ENCODE data around the gene PPIE.
"Not testable (repeated sequence)": the region's sequence is repeated elsewhere in the genome, so short reads cannot be mapped to it uniquely, and the experiment has no call there.

Gene PPIE

DNA sequence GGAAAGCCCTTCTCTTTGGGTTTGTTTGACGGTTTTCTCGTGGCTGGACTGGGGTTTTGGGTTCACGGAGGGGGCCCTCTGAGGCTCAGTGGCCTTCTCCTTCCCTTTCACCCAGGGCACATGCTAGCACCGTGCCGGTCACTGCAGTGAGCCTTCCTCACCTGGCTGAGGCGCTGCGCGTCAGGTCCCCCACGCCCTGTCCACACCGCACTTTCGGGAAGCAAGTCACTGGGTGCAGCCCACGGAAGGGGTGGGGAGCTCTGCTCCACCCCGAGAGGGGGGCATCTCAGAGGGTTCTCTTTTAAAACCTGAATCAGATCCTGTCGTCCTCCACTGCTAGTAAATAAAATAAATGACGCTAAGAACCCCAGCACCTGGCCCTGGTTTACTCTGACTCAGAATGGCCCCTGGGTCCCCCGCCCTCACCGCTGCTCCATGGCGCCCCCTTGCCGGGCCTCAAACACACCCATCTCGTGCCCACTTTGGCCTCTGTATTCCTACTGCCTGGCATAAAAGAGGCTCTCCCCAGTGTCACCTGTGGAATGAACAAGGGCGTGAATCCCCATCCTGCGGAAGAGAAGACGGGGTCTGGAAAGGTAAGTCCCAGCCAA, 34.8 kb downstream of the PPIE start:
- H3K27ac ChIP-seq (ENCODE audit: low read length); H3K4me3 ChIP-seq (ENCODE audit: low read depth in 1 of 2, low read length in 2 of 2); H3K9me3 ChIP-seq (ENCODE audit: control insufficient read depth in 1 of 2, low read length in 2 of 2); H3K4me1 ChIP-seq (ENCODE audit: control insufficient read depth in 1 of 2, insufficient read depth in 2 of 2, low read length in 2 of 2); H3K27me3 ChIP-seq (ENCODE audit: low read depth, low read length); H3K36me3 ChIP-seq (ENCODE audit: control insufficient read depth in 1 of 2, insufficient read depth in 2 of 2, low read length in 2 of 2): not testable (repeated sequence)

GRCh38 chr1:39775141-39775540, 36.5 kb downstream of the PPIE start:
- not testable (repeated sequence) for H3K27me3 ChIP-seq (ENCODE audit: low read depth, low read length); H3K4me3 ChIP-seq (ENCODE audit: low read depth in 1 of 2, low read length in 2 of 2); H3K9me3 ChIP-seq (ENCODE audit: control insufficient read depth in 1 of 2, low read length in 2 of 2); H3K27ac ChIP-seq (ENCODE audit: low read length); H3K36me3 ChIP-seq (ENCODE audit: control insufficient read depth in 1 of 2, insufficient read depth in 2 of 2, low read length in 2 of 2); H3K4me1 ChIP-seq (ENCODE audit: control insufficient read depth in 1 of 2, insufficient read depth in 2 of 2, low read length in 2 of 2)

GRCh38 chr1:39775676-39776399, 37.2 kb downstream of the PPIE start:
- not testable (repeated sequence) for H3K27ac ChIP-seq (ENCODE audit: low read length); H3K4me3 ChIP-seq (ENCODE audit: low read depth in 1 of 2, low read length in 2 of 2); H3K36me3 ChIP-seq (ENCODE audit: control insufficient read depth in 1 of 2, insufficient read depth in 2 of 2, low read length in 2 of 2); H3K4me1 ChIP-seq (ENCODE audit: control insufficient read depth in 1 of 2, insufficient read depth in 2 of 2, low read length in 2 of 2); H3K27me3 ChIP-seq (ENCODE audit: low read depth, low read length); H3K9me3 ChIP-seq (ENCODE audit: control insufficient read depth in 1 of 2, low read length in 2 of 2)

DNA sequence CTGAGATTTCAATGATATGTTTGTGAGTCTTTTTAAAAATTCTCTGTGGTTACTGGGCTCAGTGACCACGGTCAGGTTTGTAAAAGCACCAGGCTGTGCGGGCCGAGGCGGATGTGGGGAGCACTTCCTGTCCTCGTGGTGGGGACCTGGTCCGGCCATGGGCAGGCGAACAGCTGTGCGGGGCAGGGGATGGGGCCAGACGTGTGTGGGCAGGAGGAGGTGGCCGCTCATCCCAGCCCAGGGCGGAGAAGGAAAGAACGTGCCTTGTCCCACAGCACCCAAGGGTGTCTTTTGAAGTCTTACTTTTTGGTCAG, 37.7 kb downstream of the PPIE start:
- no peak overlapping the region for H3K4me3 ChIP-seq (ENCODE audit: low read depth in 1 of 2, low read length in 2 of 2)
- no peak overlapping the region for H3K27ac ChIP-seq (ENCODE audit: low read length)
- no peaks in the 10 kb centered on the region for H3K4me1 ChIP-seq (ENCODE audit: control insufficient read depth in 1 of 2, insufficient read depth in 2 of 2, low read length in 2 of 2)
- no peaks in the 10 kb centered on the region for H3K27me3 ChIP-seq (ENCODE audit: low read depth, low read length)
- H3K9me3 ChIP-seq (ENCODE audit: control insufficient read depth in 1 of 2, low read length in 2 of 2): no peaks in the 10 kb centered on the region
- H3K36me3 ChIP-seq (ENCODE audit: control insufficient read depth in 1 of 2, insufficient read depth in 2 of 2, low read length in 2 of 2): no peaks in the 10 kb centered on the region

GRCh38 chr1:39776886-39777285, 38.2 kb downstream of the PPIE start:
- H3K27me3 ChIP-seq (ENCODE audit: low read depth, low read length): no peaks in the 10 kb centered on the region
- H3K4me1 ChIP-seq (ENCODE audit: control insufficient read depth in 1 of 2, insufficient read depth in 2 of 2, low read length in 2 of 2): no peaks in the 10 kb centered on the region
- no peak overlapping the region for H3K4me3 ChIP-seq (ENCODE audit: low read depth in 1 of 2, low read length in 2 of 2)
- H3K27ac ChIP-seq (ENCODE audit: low read length): no peak overlapping the region
- no peaks in the 10 kb centered on the region for H3K9me3 ChIP-seq (ENCODE audit: control insufficient read depth in 1 of 2, low read length in 2 of 2)
- no peaks in the 10 kb centered on the region for H3K36me3 ChIP-seq (ENCODE audit: control insufficient read depth in 1 of 2, insufficient read depth in 2 of 2, low read length in 2 of 2)

GRCh38 chr1:39777306-39777705, 38.6 kb downstream of the PPIE start:
- H3K9me3 ChIP-seq (ENCODE audit: control insufficient read depth in 1 of 2, low read length in 2 of 2): no peaks in the 10 kb centered on the region
- no peaks in the 10 kb centered on the region for H3K27me3 ChIP-seq (ENCODE audit: low read depth, low read length)
- no peak overlapping the region for H3K4me3 ChIP-seq (ENCODE audit: low read depth in 1 of 2, low read length in 2 of 2)
- no peak overlapping the region for H3K27ac ChIP-seq (ENCODE audit: low read length)
- H3K4me1 ChIP-seq (ENCODE audit: control insufficient read depth in 1 of 2, insufficient read depth in 2 of 2, low read length in 2 of 2): no peaks in the 10 kb centered on the region
- no peaks in the 10 kb centered on the region for H3K36me3 ChIP-seq (ENCODE audit: control insufficient read depth in 1 of 2, insufficient read depth in 2 of 2, low read length in 2 of 2)

DNA sequence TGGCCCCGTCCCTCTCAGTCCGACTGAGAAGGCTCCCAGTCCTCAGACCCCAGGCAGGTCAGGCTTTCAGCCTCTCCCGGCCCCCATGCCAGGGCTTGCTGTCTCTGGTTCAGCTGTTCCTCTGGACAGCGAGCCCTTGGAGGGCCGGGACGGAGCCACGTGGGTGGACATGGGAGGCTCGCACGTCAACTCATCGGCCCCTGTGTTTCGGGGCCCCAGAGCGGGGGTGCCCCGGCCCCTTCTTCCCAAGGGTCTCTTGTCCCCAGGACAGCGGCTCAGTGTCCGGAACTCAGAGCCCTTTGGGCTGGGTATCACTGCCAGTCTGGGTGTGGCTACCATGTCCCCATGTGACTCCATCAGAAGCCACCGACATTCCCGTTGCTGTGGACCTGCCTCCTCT, 39.2 kb downstream of the PPIE start:
- H3K4me3 ChIP-seq (ENCODE audit: low read depth in 1 of 2, low read length in 2 of 2); H3K9me3 ChIP-seq (ENCODE audit: control insufficient read depth in 1 of 2, low read length in 2 of 2); H3K4me1 ChIP-seq (ENCODE audit: control insufficient read depth in 1 of 2, insufficient read depth in 2 of 2, low read length in 2 of 2); H3K36me3 ChIP-seq (ENCODE audit: control insufficient read depth in 1 of 2, insufficient read depth in 2 of 2, low read length in 2 of 2); H3K27me3 ChIP-seq (ENCODE audit: low read depth, low read length); H3K27ac ChIP-seq (ENCODE audit: low read length): not testable (repeated sequence)

DNA sequence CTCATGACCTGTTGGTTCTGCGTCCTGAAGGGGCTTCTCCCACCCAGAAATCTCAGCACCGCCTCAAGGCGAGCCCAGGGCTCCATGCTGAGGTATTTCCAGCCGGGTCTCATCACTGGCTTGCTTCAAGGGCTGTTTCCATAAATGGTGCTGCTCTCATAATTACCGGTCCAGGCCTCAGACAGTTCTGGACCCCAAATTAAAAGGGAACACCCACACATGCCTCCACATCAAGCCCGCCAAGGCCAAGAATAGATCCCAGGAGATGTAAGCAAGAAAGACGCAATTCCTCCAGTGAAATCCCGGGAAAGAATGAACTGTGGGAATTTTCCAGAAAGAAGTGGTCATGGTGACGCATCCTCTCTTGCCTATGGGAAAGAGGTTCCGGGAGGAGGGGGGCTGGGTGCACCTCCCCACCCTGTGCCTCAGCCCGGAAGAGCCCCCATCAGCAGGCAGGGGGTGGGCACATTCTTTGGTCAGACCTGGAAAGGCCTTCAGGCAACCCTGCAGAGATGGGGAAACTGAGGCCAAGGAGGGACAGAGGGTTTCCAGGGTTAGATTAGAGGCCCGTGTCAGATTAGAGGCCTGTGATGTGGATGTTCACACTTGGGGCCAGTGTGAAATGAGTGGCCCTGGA, 39.9 kb downstream of the PPIE start:
- not testable (repeated sequence) for H3K4me1 ChIP-seq (ENCODE audit: control insufficient read depth in 1 of 2, insufficient read depth in 2 of 2, low read length in 2 of 2); H3K9me3 ChIP-seq (ENCODE audit: control insufficient read depth in 1 of 2, low read length in 2 of 2); H3K27ac ChIP-seq (ENCODE audit: low read length); H3K4me3 ChIP-seq (ENCODE audit: low read depth in 1 of 2, low read length in 2 of 2); H3K36me3 ChIP-seq (ENCODE audit: control insufficient read depth in 1 of 2, insufficient read depth in 2 of 2, low read length in 2 of 2); H3K27me3 ChIP-seq (ENCODE audit: low read depth, low read length)

DNA sequence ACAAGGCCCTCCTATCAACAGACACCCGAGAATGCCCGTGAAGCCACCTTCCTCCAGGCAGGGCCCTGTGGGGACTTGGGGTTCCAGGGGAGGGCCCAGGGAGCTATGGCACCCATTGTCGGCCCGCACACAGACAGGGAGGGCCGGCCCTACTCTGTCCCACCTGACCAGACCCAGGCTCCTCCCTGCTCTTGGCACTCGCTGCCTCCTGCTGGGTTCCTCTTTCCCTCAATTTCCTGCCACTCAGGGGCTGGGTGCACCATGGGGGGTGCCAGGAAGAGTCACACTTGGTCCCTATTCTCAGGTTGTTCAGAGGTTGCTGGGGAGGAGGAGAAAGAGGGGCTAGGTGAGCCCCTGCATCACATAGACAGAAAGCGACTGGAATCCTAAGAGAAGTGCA, 40.5 kb downstream of the PPIE start:
- Histone ChIP-seq H3K4me3 (ENCODE audit: low read depth in 1 of 2, low read length in 2 of 2) (no peak overlapping the region), H3K27ac (ENCODE audit: low read length) (no peak overlapping the region), H3K27me3 (ENCODE audit: low read depth, low read length) (no peaks in the 10 kb centered on the region)

DNA sequence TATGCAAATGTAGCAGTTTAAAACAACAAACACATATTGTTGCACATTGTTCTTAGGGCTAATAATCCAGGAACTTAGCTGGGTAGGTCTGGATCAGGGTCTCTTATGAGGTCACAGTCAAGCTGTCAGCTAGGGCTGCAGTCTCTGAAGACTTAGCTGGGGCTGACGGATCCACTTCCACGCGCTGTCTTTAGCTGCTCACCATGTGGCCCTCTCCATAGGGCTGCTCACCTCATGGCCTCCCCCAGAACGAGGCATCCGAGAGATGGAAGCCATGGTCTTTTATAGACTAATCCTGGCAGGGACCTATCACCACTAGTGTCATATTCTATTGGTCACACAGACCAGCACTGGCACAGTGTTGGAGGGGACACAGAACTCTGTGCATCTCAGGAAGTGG, 41.1 kb downstream of the PPIE start:
- Histone ChIP-seq H3K27me3 (ENCODE audit: low read depth, low read length) (no peaks in the 10 kb centered on the region), H3K27ac (ENCODE audit: low read length) (no peak overlapping the region), H3K4me3 (ENCODE audit: low read depth in 1 of 2, low read length in 2 of 2) (no peak overlapping the region), H3K4me1 (ENCODE audit: control insufficient read depth in 1 of 2, insufficient read depth in 2 of 2, low read length in 2 of 2) (no peaks in the 10 kb centered on the region), H3K36me3 (ENCODE audit: control insufficient read depth in 1 of 2, insufficient read depth in 2 of 2, low read length in 2 of 2) (no peaks in the 10 kb centered on the region), H3K9me3 (ENCODE audit: control insufficient read depth in 1 of 2, low read length in 2 of 2) (no peaks in the 10 kb centered on the region)

More for the DNA sequence above, 40.5 kb downstream of the PPIE start:
- Histone ChIP-seq H3K9me3 (ENCODE audit: control insufficient read depth in 1 of 2, low read length in 2 of 2) (no peaks in the 10 kb centered on the region), H3K4me1 (ENCODE audit: control insufficient read depth in 1 of 2, insufficient read depth in 2 of 2, low read length in 2 of 2) (no peaks in the 10 kb centered on the region), H3K36me3 (ENCODE audit: control insufficient read depth in 1 of 2, insufficient read depth in 2 of 2, low read length in 2 of 2) (no peaks in the 10 kb centered on the region)

DNA sequence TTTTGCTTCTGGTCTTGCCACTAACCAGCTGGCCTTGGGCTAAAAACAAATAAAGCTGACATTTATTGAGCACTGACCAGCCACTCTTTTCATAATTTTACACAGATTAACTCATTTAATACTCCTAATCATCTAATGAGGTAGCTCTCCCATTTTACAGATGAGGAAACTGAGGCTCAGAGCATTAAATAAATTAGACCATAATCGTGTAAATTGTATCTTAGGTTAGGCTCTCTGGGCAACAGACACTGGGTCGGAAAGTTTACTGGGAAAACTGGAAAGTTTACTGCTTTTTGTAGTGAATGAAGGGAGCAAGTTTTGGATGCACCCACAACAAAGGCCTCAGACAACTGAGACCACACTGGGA, 42.6 kb downstream of the PPIE start:
- Histone ChIP-seq H3K36me3 (ENCODE audit: control insufficient read depth in 1 of 2, insufficient read depth in 2 of 2, low read length in 2 of 2) (no peaks in the 10 kb centered on the region), H3K9me3 (ENCODE audit: control insufficient read depth in 1 of 2, low read length in 2 of 2) (no peaks in the 10 kb centered on the region), H3K27ac (ENCODE audit: low read length) (no peak overlapping the region), H3K4me3 (ENCODE audit: low read depth in 1 of 2, low read length in 2 of 2) (no peak overlapping the region), H3K4me1 (ENCODE audit: control insufficient read depth in 1 of 2, insufficient read depth in 2 of 2, low read length in 2 of 2) (no peaks in the 10 kb centered on the region), H3K27me3 (ENCODE audit: low read depth, low read length) (no peaks in the 10 kb centered on the region)

DNA sequence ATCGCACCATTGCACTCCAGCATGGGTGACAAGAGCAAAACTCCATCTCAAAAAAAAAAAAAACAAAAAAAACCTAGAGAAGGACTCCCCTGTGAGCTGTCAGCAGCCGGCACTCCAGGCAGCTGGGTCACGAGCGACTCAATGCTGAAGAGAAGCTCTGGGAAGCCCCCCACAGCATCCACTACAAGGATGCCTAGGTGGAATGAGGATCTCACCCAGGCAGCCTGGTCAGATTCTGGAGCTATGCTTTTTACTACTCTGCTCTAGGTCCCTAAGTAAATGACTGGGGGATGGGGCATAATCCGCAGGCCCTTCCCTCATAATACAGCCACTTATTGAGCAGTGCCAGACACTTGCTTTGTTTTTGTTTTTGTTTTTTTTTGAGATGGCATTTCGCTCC, 43.4 kb downstream of the PPIE start:
- Histone ChIP-seq H3K36me3 (ENCODE audit: control insufficient read depth in 1 of 2, insufficient read depth in 2 of 2, low read length in 2 of 2) (no peaks in the 10 kb centered on the region), H3K4me1 (ENCODE audit: control insufficient read depth in 1 of 2, insufficient read depth in 2 of 2, low read length in 2 of 2) (no peaks in the 10 kb centered on the region), H3K27me3 (ENCODE audit: low read depth, low read length) (peaks cover under 1% of the 10 kb centered on the region), H3K9me3 (ENCODE audit: control insufficient read depth in 1 of 2, low read length in 2 of 2) (no peaks in the 10 kb centered on the region), H3K27ac (ENCODE audit: low read length) (no peak overlapping the region), H3K4me3 (ENCODE audit: low read depth in 1 of 2, low read length in 2 of 2) (no peak overlapping the region)

All from muscle layer of duodenum (tissue), 2 donors.